Measurements from ENCODE around the gene CMBL.

Gene CMBL

DNA sequence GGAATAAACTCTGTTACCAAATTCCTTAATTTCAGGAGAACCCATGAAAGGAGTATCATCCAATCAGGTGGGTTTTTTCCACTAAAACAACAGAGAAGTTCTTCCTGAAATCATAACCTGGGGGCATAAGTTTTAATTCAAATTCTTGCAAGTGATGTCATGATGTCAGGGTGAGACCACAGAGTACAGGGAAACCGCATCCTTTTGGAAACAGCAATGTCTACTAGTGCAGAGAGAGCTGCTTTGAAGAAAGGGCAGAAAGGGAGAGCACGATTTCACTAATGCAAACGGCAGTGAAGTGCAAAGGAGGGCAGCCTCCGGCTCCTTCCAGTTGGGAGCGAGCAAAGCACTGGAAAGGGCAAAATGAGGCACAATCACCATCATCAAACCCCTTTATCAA is 20.6 kb upstream of the CMBL start:
- no peak overlapping the region for H2BK120ac ChIP-seq (ENCODE audit: insufficient read depth, low read length, poor library complexity)
- H3K14ac ChIP-seq (ENCODE audit: low read length) = no peak overlapping the region
- H3K9ac ChIP-seq (ENCODE audit: low read length) = no peak overlapping the region
- no peak overlapping the region for H3K27ac ChIP-seq (ENCODE audit: low read depth, low read length)
- H3K27me3 ChIP-seq (ENCODE audit: insufficient read depth, low read length) = peaks cover 28% of the 10 kb centered on the region
- H4K91ac ChIP-seq (ENCODE audit: low read depth, low read length) = no peak overlapping the region
- H4K8ac ChIP-seq (ENCODE audit: low read depth, low read length) = no peak overlapping the region
- H3K9me3 ChIP-seq (ENCODE audit: insufficient read depth, low read depth, low read length) = peaks cover 4% of the 10 kb centered on the region
- H2BK5ac ChIP-seq (ENCODE audit: low read depth, low read length, poor library complexity) = no peak overlapping the region
- no peak overlapping the region for H3K4me3 ChIP-seq (ENCODE audit: low read depth, low read length)
- no peak for DNase-seq
- H3K36me3 ChIP-seq (ENCODE audit: control insufficient read depth in 1 of 2, insufficient read depth in 2 of 2, low read length in 2 of 2) = no peaks in the 10 kb centered on the region
- no peak overlapping the region for H3K4me2 ChIP-seq (ENCODE audit: low read length)
- no peak overlapping the region for H2AK5ac ChIP-seq (ENCODE audit: low read length)
- no peak overlapping the region for H4K12ac ChIP-seq (ENCODE audit: low read depth, low read length)
- no peak overlapping the region for H3K4ac ChIP-seq (ENCODE audit: low read depth, low read length)
- no peak overlapping the region for H2BK12ac ChIP-seq (ENCODE audit: low read length)
- peaks cover 2 to 3% of the 10 kb centered on the region in 2 experiments for H3K4me1 ChIP-seq (ENCODE audit: control insufficient read depth in 1 of 2, insufficient read depth in 2 of 2, low read length in 2 of 2)
- H3K18ac ChIP-seq (ENCODE audit: low read length) = no peak overlapping the region
- no peak overlapping the region for H2AFZ ChIP-seq (ENCODE audit: insufficient read depth, low read length, poor library complexity)
- no peaks in the 10 kb centered on the region for H3K79me2 ChIP-seq (ENCODE audit: control insufficient read depth, insufficient read depth, low read length, poor library complexity)
- no peak overlapping the region for H3K23ac ChIP-seq (ENCODE audit: low read length)
- no peaks in the 10 kb centered on the region for H3K79me1 ChIP-seq (ENCODE audit: low read length)
- WGBS (ENCODE audit: extremely low coverage, insufficient coverage, insufficient read length) = no CpG with 5 or more reads among the region's 5 CpGs

DNA sequence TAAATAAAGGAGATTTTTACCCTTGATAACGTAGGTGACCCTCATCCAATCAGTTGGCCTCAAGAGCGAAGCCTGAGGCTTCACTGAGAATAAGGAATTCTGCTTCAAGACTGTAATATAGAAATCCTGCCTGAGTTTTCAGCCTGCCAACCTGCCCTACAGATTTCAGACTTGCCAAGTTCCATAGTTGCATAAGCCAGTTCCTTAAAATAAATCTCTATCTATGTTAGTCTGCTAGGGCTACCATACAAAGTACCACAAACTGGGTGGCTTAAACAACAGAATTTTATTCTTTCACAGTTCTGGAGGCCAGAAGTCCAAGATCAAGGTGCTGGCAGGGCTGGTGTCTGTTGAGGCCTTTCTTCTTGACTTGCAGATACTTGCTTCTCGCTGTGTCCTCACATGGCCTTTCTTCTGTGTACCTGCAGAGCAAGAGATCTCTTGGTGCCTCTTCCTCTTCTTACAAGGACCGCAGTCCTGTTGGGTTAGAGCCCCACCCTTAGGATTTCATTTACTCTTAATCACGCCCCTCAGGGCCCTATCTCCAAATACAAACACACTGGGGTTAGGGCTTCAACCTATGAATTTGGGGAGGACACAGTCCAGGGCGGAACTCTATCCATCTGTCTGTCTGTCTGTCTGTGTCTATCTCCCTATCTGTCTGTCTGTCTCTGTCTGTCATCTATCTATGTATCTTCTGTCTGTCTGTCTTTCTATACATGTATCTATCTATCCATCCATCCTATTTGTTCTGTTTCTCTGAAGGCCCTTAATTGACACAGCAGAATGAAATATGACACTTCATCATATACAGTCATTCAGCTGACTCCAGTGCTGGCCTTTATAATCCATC is 17.0 kb upstream of the CMBL start:
- Histone ChIP-seq H4K8ac (ENCODE audit: low read depth, low read length) (no peak overlapping the region), H3K9me3 (ENCODE audit: insufficient read depth, low read depth, low read length) (no peaks in the 10 kb centered on the region), H2AK5ac (ENCODE audit: low read length) (no peak overlapping the region), H4K91ac (ENCODE audit: low read depth, low read length) (no peak overlapping the region), H3K79me2 (ENCODE audit: control insufficient read depth, insufficient read depth, low read length, poor library complexity) (no peaks in the 10 kb centered on the region), H3K27ac (ENCODE audit: low read depth, low read length) (no peak overlapping the region), H3K79me1 (ENCODE audit: low read length) (no peaks in the 10 kb centered on the region), H3K36me3 (ENCODE audit: control insufficient read depth in 1 of 2, insufficient read depth in 2 of 2, low read length in 2 of 2) (no peaks in the 10 kb centered on the region), H3K18ac (ENCODE audit: low read length) (no peak overlapping the region), H2BK5ac (ENCODE audit: low read depth, low read length, poor library complexity) (no peak overlapping the region), H3K9ac (ENCODE audit: low read length) (no peak overlapping the region), H2BK120ac (ENCODE audit: insufficient read depth, low read length, poor library complexity) (no peak overlapping the region), H3K27me3 (ENCODE audit: insufficient read depth, low read length) (no peaks in the 10 kb centered on the region), H2AFZ (ENCODE audit: insufficient read depth, low read length, poor library complexity) (no peak overlapping the region), H2BK12ac (ENCODE audit: low read length) (no peak overlapping the region), H3K4me3 (ENCODE audit: low read depth, low read length) (no peak overlapping the region), H3K23ac (ENCODE audit: low read length) (no peak overlapping the region), H4K12ac (ENCODE audit: low read depth, low read length) (no peak overlapping the region), H3K4me1 (ENCODE audit: control insufficient read depth in 1 of 2, insufficient read depth in 2 of 2, low read length in 2 of 2) (no peaks in the 10 kb centered on the region), H3K14ac (ENCODE audit: low read length) (no peak overlapping the region), H3K4ac (ENCODE audit: low read depth, low read length) (no peak overlapping the region), H3K4me2 (ENCODE audit: low read length) (no peak overlapping the region)
- WGBS (ENCODE audit: extremely low coverage, insufficient coverage, insufficient read length) = no CpG with 5 or more reads among the region's 6 CpGs
- no peak for DNase-seq

DNA sequence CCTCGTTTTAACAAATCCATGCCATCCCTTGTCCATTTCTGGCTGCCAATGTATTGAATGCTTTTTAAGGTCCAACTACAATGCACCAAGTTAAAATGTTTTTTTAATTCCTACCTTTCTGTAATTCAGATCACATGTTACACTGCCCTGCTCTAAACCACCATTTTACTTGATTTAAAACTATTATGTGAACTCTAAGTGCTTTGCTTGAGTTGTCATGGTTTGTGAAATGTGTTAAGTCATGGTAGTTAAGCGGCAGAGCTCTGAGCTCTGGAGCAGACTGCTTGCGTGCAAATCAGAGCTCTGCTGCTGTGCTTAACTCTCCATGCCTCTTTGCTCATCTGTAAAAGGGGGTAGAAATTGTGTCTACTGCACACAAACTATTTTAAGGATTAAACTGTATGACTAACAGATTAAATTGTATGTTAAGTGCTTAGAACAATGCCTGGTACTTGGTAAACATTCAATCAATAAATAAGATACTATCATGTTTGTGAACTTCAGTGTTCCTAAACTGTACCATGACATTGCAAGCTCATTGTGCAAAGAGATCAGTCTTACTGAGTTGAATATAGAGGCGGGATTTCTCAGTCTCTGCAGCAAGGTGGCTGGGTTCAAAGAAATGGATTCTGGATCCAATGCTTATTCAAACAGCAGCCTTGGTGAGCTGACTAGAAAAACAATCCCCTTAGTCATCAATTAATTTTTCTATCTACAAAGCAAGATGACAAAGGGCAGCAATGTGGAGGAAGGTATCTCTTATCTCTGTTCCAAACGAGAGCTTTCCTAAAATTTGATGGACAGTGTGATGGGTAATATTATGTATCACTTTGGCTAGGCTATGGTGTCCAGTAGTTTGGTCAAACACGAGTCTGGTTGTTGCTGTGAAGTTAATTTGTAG is 16.1 kb upstream of the CMBL start:
- H3K9ac ChIP-seq (ENCODE audit: low read length) = no peak overlapping the region
- no peak overlapping the region for H2BK5ac ChIP-seq (ENCODE audit: low read depth, low read length, poor library complexity)
- no peak overlapping the region for H3K4ac ChIP-seq (ENCODE audit: low read depth, low read length)
- no peak overlapping the region for H4K8ac ChIP-seq (ENCODE audit: low read depth, low read length)
- no peaks in the 10 kb centered on the region for H3K36me3 ChIP-seq (ENCODE audit: control insufficient read depth in 1 of 2, insufficient read depth in 2 of 2, low read length in 2 of 2)
- DNase-seq = no peak
- WGBS (ENCODE audit: extremely low coverage, insufficient coverage, insufficient read length) = no CpG with 5 or more reads among the region's 6 CpGs
- no peak overlapping the region for H4K91ac ChIP-seq (ENCODE audit: low read depth, low read length)
- no peaks in the 10 kb centered on the region for H3K4me1 ChIP-seq (ENCODE audit: control insufficient read depth in 1 of 2, insufficient read depth in 2 of 2, low read length in 2 of 2)
- no peaks in the 10 kb centered on the region for H3K27me3 ChIP-seq (ENCODE audit: insufficient read depth, low read length)
- no peak overlapping the region for H3K4me2 ChIP-seq (ENCODE audit: low read length)
- H2BK12ac ChIP-seq (ENCODE audit: low read length) = no peak overlapping the region
- no peaks in the 10 kb centered on the region for H3K9me3 ChIP-seq (ENCODE audit: insufficient read depth, low read depth, low read length)
- H3K14ac ChIP-seq (ENCODE audit: low read length) = no peak overlapping the region
- H3K79me1 ChIP-seq (ENCODE audit: low read length) = no peaks in the 10 kb centered on the region
- no peak overlapping the region for H2BK120ac ChIP-seq (ENCODE audit: insufficient read depth, low read length, poor library complexity)
- no peak overlapping the region for H3K23ac ChIP-seq (ENCODE audit: low read length)
- no peak overlapping the region for H3K27ac ChIP-seq (ENCODE audit: low read depth, low read length)
- no peaks in the 10 kb centered on the region for H3K79me2 ChIP-seq (ENCODE audit: control insufficient read depth, insufficient read depth, low read length, poor library complexity)
- H2AFZ ChIP-seq (ENCODE audit: insufficient read depth, low read length, poor library complexity) = no peak overlapping the region
- no peak overlapping the region for H2AK5ac ChIP-seq (ENCODE audit: low read length)
- no peak overlapping the region for H3K18ac ChIP-seq (ENCODE audit: low read length)
- no peak overlapping the region for H3K4me3 ChIP-seq (ENCODE audit: low read depth, low read length)
- no peak overlapping the region for H4K12ac ChIP-seq (ENCODE audit: low read depth, low read length)

DNA sequence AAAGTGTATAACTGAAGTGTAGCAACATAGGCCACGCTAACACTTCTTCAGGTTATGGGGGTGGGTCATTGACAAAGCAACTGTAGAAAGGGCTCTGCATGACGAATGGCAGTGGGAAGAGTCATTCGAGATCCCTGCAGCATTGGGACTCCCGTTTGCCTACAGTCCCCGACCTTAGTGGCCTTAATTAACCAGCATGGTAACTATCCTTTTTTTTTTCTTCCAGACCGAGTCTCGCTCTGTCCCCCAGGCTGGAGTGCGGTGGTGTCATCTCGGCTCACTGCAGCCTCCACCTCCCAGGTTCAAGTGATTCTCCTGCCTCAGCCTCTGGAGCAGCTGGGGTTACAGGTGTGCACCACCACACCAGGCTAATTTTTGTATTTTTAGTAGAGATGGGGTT is 14.2 kb upstream of the CMBL start:
- no peak overlapping the region for H3K14ac ChIP-seq (ENCODE audit: low read length)
- no peak overlapping the region for H3K4me2 ChIP-seq (ENCODE audit: low read length)
- no peaks in the 10 kb centered on the region for H3K79me1 ChIP-seq (ENCODE audit: low read length)
- no peak for DNase-seq
- no peaks in the 10 kb centered on the region for H3K36me3 ChIP-seq (ENCODE audit: control insufficient read depth in 1 of 2, insufficient read depth in 2 of 2, low read length in 2 of 2)
- no peak overlapping the region for H2AFZ ChIP-seq (ENCODE audit: insufficient read depth, low read length, poor library complexity)
- H3K9ac ChIP-seq (ENCODE audit: low read length) = no peak overlapping the region
- H2AK5ac ChIP-seq (ENCODE audit: low read length) = no peak overlapping the region
- no CpG with 5 or more reads among the region's 9 CpGs for WGBS (ENCODE audit: extremely low coverage, insufficient coverage, insufficient read length)
- H3K4me1 ChIP-seq (ENCODE audit: control insufficient read depth in 1 of 2, insufficient read depth in 2 of 2, low read length in 2 of 2) = no peaks in the 10 kb centered on the region
- no peak overlapping the region for H3K4ac ChIP-seq (ENCODE audit: low read depth, low read length)
- no peak overlapping the region for H2BK120ac ChIP-seq (ENCODE audit: insufficient read depth, low read length, poor library complexity)
- H4K91ac ChIP-seq (ENCODE audit: low read depth, low read length) = no peak overlapping the region
- H3K4me3 ChIP-seq (ENCODE audit: low read depth, low read length) = no peak overlapping the region
- no peak overlapping the region for H4K8ac ChIP-seq (ENCODE audit: low read depth, low read length)
- H3K18ac ChIP-seq (ENCODE audit: low read length) = no peak overlapping the region
- H3K27me3 ChIP-seq (ENCODE audit: insufficient read depth, low read length) = no peaks in the 10 kb centered on the region
- H3K9me3 ChIP-seq (ENCODE audit: insufficient read depth, low read depth, low read length) = no peaks in the 10 kb centered on the region
- H2BK12ac ChIP-seq (ENCODE audit: low read length) = no peak overlapping the region
- H3K27ac ChIP-seq (ENCODE audit: low read depth, low read length) = no peak overlapping the region
- no peak overlapping the region for H4K12ac ChIP-seq (ENCODE audit: low read depth, low read length)
- H3K23ac ChIP-seq (ENCODE audit: low read length) = no peak overlapping the region
- H3K79me2 ChIP-seq (ENCODE audit: control insufficient read depth, insufficient read depth, low read length, poor library complexity) = no peaks in the 10 kb centered on the region
- H2BK5ac ChIP-seq (ENCODE audit: low read depth, low read length, poor library complexity) = no peak overlapping the region

All from trophoblast cell (in vitro differentiated cells and primary cell).